GM10266 (cell line): ENCODE results near the gene TSHZ1.

ENCODE experiments used
- DNase-seq: peaks from one replicate; pipeline ENCODE4 v3.0.0; 2012; ENCODE audit errors: extremely low spot score
- CTCF ChIP-seq: IDR thresholded peaks from 2 replicates; pipeline ENCODE4 v1.5.1; 2012; ENCODE audit warnings: mild to moderate bottlenecking, low read depth; ENCODE audit not compliant: control insufficient read depth, insufficient read depth; ENCODE audit errors: missing control alignments

TSHZ1 gene

GRCh38 chr18:75220551-75221355 is 10.2 kb downstream of the TSHZ1 start:
- TF ChIP-seq CTCF, result no peak
- DNase-seq, result no peak

GRCh38 chr18:75221397-75221796 is 10.8 kb downstream of the TSHZ1 start:
- DNase-seq, result no peak
- TF ChIP-seq CTCF, result no peak

GRCh38 chr18:75221897-75222296 is 11.3 kb downstream of the TSHZ1 start:
- no peak for TF ChIP-seq CTCF
- DNase-seq, result no peak

- TF ChIP-seq CTCF, result no peak
- DNase-seq, result no peak
Observed at GRCh38 chr18:75222407-75222806, 11.8 kb downstream of the TSHZ1 start.

GRCh38 chr18:75223687-75224347 is 13.2 kb downstream of the TSHZ1 start:
- DNase-seq, result no peak
- TF ChIP-seq CTCF, result no peak

GRCh38 chr18:75226286-75226955 is 15.8 kb downstream of the TSHZ1 start:
- DNase-seq, result no peak
- no peak for TF ChIP-seq CTCF

- DNase-seq, result no peak
- no peak for TF ChIP-seq CTCF
Observed at GRCh38 chr18:75226956-75227316, 16.3 kb downstream of the TSHZ1 start.
